Activated CD4-positive, alpha-beta T cell treated with anti-CD3 and anti-CD28 coated beads, Interleukin-2, amount 10 ng/mL, durations not matched to agents 24 days and 14 days (primary cell): ENCODE results near the gene ST3GAL3. TPM values are rescaled to one million over a fixed set of nuclear protein-coding genes. Genes with fewer than 3 reads are reported as not detected.
"Not testable (repeated sequence)": the region's sequence is repeated elsewhere in the genome, so short reads cannot be mapped to it uniquely, and the experiment has no call there.

Source experiments
- DNase-seq: peaks from one replicate; pipeline ENCODE4 v3.0.0; 2022
- H3K27ac Mint-ChIP-seq: one replicate; pipeline ENCODE4 v1.8.0; 2022; ENCODE audit warnings: mild to moderate bottlenecking, mixed read lengths
- H3K27me3 Mint-ChIP-seq: one replicate; pipeline ENCODE4 v1.8.0; 2022; ENCODE audit warnings: mixed read lengths
- H3K36me3 Mint-ChIP-seq: one replicate; pipeline ENCODE4 v1.8.0; 2022; ENCODE audit warnings: low read depth, mild to moderate bottlenecking, mixed read lengths
- H3K4me1 Mint-ChIP-seq: one replicate; pipeline ENCODE4 v1.8.0; 2021; ENCODE audit warnings: mixed read lengths
- H3K4me3 Mint-ChIP-seq: one replicate; pipeline ENCODE4 v1.8.0; 2022; ENCODE audit warnings: mild to moderate bottlenecking, moderate library complexity, mixed read lengths
- H3K9me3 Mint-ChIP-seq: one replicate; pipeline ENCODE4 v1.8.0; 2021; ENCODE audit warnings: mixed read lengths
- intact Hi-C: fragments of 100-400 bp; cut with micrococcal nuclease; formaldehyde crosslinking; loops from one replicate; pipeline ENCODE4 v1.15.1; 2023
- total RNA-seq: library from RNA; stranded (reverse); gene quantifications from 2 replicates; pipeline ENCODE4 v1.2.3, GENCODE V29; 2022

The ST3GAL3 gene
- total RNA-seq, 1 donor from 2014 or later, result 18.1 TPM

DNA sequence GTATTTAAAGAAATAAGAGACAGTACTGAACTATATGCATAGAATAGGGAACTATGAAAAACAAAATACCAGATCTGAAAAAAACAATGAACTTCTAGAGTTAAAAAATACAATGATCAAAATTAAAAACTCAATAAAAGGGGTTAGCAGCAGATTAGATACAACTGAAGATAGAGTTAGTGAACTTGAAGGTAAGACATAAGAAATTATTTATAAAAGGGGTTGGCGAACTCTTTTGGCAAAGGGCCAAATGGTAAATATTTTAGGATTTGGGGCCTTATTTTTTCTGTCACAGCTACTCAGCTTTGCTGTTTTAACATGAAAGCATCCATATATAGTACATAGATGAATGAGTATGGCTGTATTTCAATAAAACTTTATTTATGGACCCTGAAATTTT, 111.4 kb downstream of the ST3GAL3 start:
- no peaks in the 10 kb centered on the region for H3K4me1 Mint-ChIP-seq
- H3K9me3 Mint-ChIP-seq, result peaks cover 4% of the 10 kb centered on the region
- DNase-seq, result no peak
- no peak overlapping the region for H3K27ac Mint-ChIP-seq
- no peaks in the 10 kb centered on the region for H3K27me3 Mint-ChIP-seq
- peaks cover 28% of the 10 kb centered on the region for H3K36me3 Mint-ChIP-seq
- intact Hi-C loops, result no loop called here
- no peak overlapping the region for H3K4me3 Mint-ChIP-seq

DNA sequence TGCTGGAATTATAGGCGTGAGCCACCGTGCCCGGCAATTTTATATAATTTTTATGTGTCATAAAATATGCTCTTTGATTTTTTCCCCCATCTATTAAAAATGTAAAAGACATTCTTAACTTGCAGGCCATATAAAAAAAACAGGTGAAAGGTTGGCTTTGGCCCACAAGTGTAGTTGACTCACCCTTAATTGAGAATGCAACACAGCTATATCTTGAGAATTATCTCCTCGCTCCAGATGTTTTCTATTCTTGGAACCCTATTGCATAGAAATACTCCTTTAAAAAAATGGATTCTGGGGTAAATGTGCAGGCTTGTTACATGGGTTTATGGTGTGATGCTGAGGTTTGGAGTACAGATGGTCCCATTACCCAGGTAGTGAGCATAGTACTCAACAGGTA, 112.0 kb downstream of the ST3GAL3 start:
- Mint-ChIP-seq H3K9me3 (peaks cover 4% of the 10 kb centered on the region), H3K27ac (no peak overlapping the region)

GRCh38 chr1:43821471-43821870, 114.1 kb downstream of the ST3GAL3 start:
- Mint-ChIP-seq H3K4me1 (no peaks in the 10 kb centered on the region), H3K9me3 (peaks cover 4% of the 10 kb centered on the region), H3K36me3 (peaks cover 18% of the 10 kb centered on the region), H3K4me3 (no peak overlapping the region), H3K27ac (no peak overlapping the region), H3K27me3 (no peaks in the 10 kb centered on the region)
- intact Hi-C loops, result no loop called here
- DNase-seq, result no peak

More for the DNA sequence above, 112.0 kb downstream of the ST3GAL3 start:
- H3K36me3 Mint-ChIP-seq, result peaks cover 28% of the 10 kb centered on the region
- H3K4me1 Mint-ChIP-seq, result no peaks in the 10 kb centered on the region
- H3K27me3 Mint-ChIP-seq, result no peaks in the 10 kb centered on the region
- DNase-seq, result no peak
- no peak overlapping the region for H3K4me3 Mint-ChIP-seq
- intact Hi-C loops, result no loop called here

GRCh38 chr1:43822040-43822690, 114.8 kb downstream of the ST3GAL3 start:
- intact Hi-C loops, result no loop called here
- H3K9me3 Mint-ChIP-seq, result peaks cover 3% of the 10 kb centered on the region
- H3K36me3 Mint-ChIP-seq, result peaks cover 17% of the 10 kb centered on the region
- no peaks in the 10 kb centered on the region for H3K27me3 Mint-ChIP-seq
- no peaks in the 10 kb centered on the region for H3K4me1 Mint-ChIP-seq
- no peak overlapping the region for H3K27ac Mint-ChIP-seq
- H3K4me3 Mint-ChIP-seq, result no peak overlapping the region
- DNase-seq, result no peak

GRCh38 chr1:43824795-43825194, 117.5 kb downstream of the ST3GAL3 start:
- intact Hi-C loops, result no loop called here
- Mint-ChIP-seq H3K27ac (no peak overlapping the region), H3K4me3 (no peak overlapping the region), H3K27me3 (no peaks in the 10 kb centered on the region), H3K4me1 (no peaks in the 10 kb centered on the region), H3K36me3 (peaks cover 3% of the 10 kb centered on the region), H3K9me3 (no peaks in the 10 kb centered on the region)
- DNase-seq, result no peak

GRCh38 chr1:43828574-43828973, 121.2 kb downstream of the ST3GAL3 start:
- Mint-ChIP-seq H3K4me1 (peaks cover 23% of the 10 kb centered on the region), H3K9me3 (no peaks in the 10 kb centered on the region), H3K36me3 (peaks cover 2% of the 10 kb centered on the region), H3K4me3 (no peak overlapping the region), H3K27me3 (no peaks in the 10 kb centered on the region), H3K27ac (no peak overlapping the region)
- intact Hi-C loops, result no loop called here
- no peak for DNase-seq

GRCh38 chr1:43830802-43831201, 123.5 kb downstream of the ST3GAL3 start:
- H3K4me1 Mint-ChIP-seq, result peaks cover 38% of the 10 kb centered on the region
- no peak overlapping the region for H3K4me3 Mint-ChIP-seq
- intact Hi-C loops, result no loop called here
- no peaks in the 10 kb centered on the region for H3K9me3 Mint-ChIP-seq
- H3K36me3 Mint-ChIP-seq, result peaks cover 5% of the 10 kb centered on the region
- no peak overlapping the region for H3K27ac Mint-ChIP-seq
- no peaks in the 10 kb centered on the region for H3K27me3 Mint-ChIP-seq
- DNase-seq, result no peak

- H3K4me1 Mint-ChIP-seq, result peaks cover 44% of the 10 kb centered on the region
- H3K27ac Mint-ChIP-seq, result peak overlapping the region; percentile 81
These were observed 124.5 kb downstream of the ST3GAL3 start for GRCh38 chr1:43831851-43832250.

DNA sequence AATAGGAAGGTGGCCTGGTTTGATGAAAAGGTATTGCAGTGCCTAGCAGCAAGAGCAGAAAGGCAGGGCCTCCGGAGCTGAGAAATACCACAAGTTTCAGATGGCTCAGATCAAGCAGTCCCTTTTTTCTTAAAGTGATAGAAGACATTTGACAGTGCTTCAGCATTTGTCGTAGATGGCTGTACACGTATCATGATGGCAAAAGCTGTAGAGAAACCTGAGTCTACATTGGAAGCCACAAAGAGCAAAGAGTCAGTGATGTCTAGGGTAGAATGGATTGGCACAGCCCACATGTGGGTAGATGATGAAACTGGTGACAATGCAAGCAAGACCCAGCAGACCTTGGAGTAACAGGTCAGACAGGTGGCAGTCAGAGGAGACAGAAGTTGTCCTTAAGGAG, 124.9 kb downstream of the ST3GAL3 start:
- H3K9me3 Mint-ChIP-seq, result no peaks in the 10 kb centered on the region
- H3K4me1 Mint-ChIP-seq, result peaks cover 44% of the 10 kb centered on the region
- intact Hi-C loops, result no loop called here
- H3K4me3 Mint-ChIP-seq, result peak overlapping the region; percentile 34
- H3K36me3 Mint-ChIP-seq, result peaks cover 5% of the 10 kb centered on the region
- peak overlapping the region; percentile 81 for H3K27ac Mint-ChIP-seq
- H3K27me3 Mint-ChIP-seq, result no peaks in the 10 kb centered on the region
- DNase-seq, result peak; percentile 65

More at GRCh38 chr1:43831851-43832250, 124.5 kb downstream of the ST3GAL3 start:
- H3K36me3 Mint-ChIP-seq, result peaks cover 5% of the 10 kb centered on the region
- DNase-seq, result no peak
- peak overlapping the region; percentile 34 for H3K4me3 Mint-ChIP-seq
- intact Hi-C loops, result no loop called here
- H3K27me3 Mint-ChIP-seq, result no peaks in the 10 kb centered on the region
- no peaks in the 10 kb centered on the region for H3K9me3 Mint-ChIP-seq

GRCh38 chr1:43832998-43833397, 125.7 kb downstream of the ST3GAL3 start:
- peaks cover 5% of the 10 kb centered on the region for H3K36me3 Mint-ChIP-seq
- H3K27ac Mint-ChIP-seq, result peak overlapping the region; percentile 11
- no peak for DNase-seq
- no peaks in the 10 kb centered on the region for H3K9me3 Mint-ChIP-seq
- peaks cover 44% of the 10 kb centered on the region for H3K4me1 Mint-ChIP-seq
- no peaks in the 10 kb centered on the region for H3K27me3 Mint-ChIP-seq
- intact Hi-C loops, result no loop called here
- no peak overlapping the region for H3K4me3 Mint-ChIP-seq

GRCh38 chr1:43833902-43834279, 126.6 kb downstream of the ST3GAL3 start:
- peak overlapping the region; percentile 10 for H3K27ac Mint-ChIP-seq
- DNase-seq, H3K9me3 Mint-ChIP-seq, intact Hi-C loops, H3K27me3 Mint-ChIP-seq, H3K4me3 Mint-ChIP-seq: not testable (repeated sequence)
- peaks cover 47% of the 10 kb centered on the region for H3K4me1 Mint-ChIP-seq
- H3K36me3 Mint-ChIP-seq, result peaks cover 12% of the 10 kb centered on the region

GRCh38 chr1:43834280-43835081, 127.1 kb downstream of the ST3GAL3 start:
- Mint-ChIP-seq H3K27ac (peak overlapping the region; percentile 49), H3K9me3 (no peaks in the 10 kb centered on the region), H3K36me3 (peaks cover 15% of the 10 kb centered on the region), H3K4me1 (peaks cover 52% of the 10 kb centered on the region), H3K27me3 (no peaks in the 10 kb centered on the region), H3K4me3 (peak overlapping the region; percentile 32)
- peak; percentile 53 for DNase-seq
- intact Hi-C loops, result no loop called here

- Mint-ChIP-seq H3K9me3 (no peaks in the 10 kb centered on the region), H3K27ac (peak overlapping the region; percentile 49), H3K4me1 (peaks cover 54% of the 10 kb centered on the region), H3K27me3 (no peaks in the 10 kb centered on the region), H3K4me3 (no peak overlapping the region), H3K36me3 (peaks cover 21% of the 10 kb centered on the region)
- DNase-seq, result no peak
- intact Hi-C loops, result no loop called here
These were observed 128.0 kb downstream of the ST3GAL3 start for GRCh38 chr1:43835082-43836021.
